Stomach smooth muscle (tissue), 2 donors: ENCODE results near the gene ARRB1.

Source experiments
- H3K27ac ChIP-seq: one replicate; pipeline ENCODE4 v1.7.0; 2013; ENCODE audit warnings: mild to moderate bottlenecking, low read length, inconsistent platforms
- H3K27me3 ChIP-seq, 2 donors: one replicate each; pipeline ENCODE4 v1.7.0; 2013; ENCODE audit warnings: low read length in 2 of 2; ENCODE audit not compliant: insufficient read depth in 2 of 2, control insufficient read depth in 1 of 2
- H3K36me3 ChIP-seq, 2 donors: one replicate each; pipeline ENCODE4 v1.7.0; 2013; ENCODE audit warnings: low read length in 2 of 2; ENCODE audit not compliant: control insufficient read depth in 2 of 2, insufficient read depth in 2 of 2
- H3K4me1 ChIP-seq: one replicate; pipeline ENCODE4 v1.7.0; 2013; ENCODE audit warnings: low read length; ENCODE audit not compliant: control insufficient read depth, insufficient read depth
- H3K4me3 ChIP-seq, 2 donors: one replicate each; pipeline ENCODE4 v1.7.0; 2013; ENCODE audit warnings: low read length in 2 of 2
- H3K9ac ChIP-seq, 2 donors: one replicate each; pipeline ENCODE4 v1.7.0; 2013; ENCODE audit warnings: low read length in 2 of 2, mild to moderate bottlenecking in 1 of 2
- H3K9me3 ChIP-seq, 2 donors: one replicate each; pipeline ENCODE4 v1.7.0; 2013; ENCODE audit warnings: low read length in 2 of 2; ENCODE audit not compliant: control insufficient read depth in 2 of 2
- donor health status: healthy.
- donor health status: Pancreatic carcinoma.

ARRB1 gene

DNA sequence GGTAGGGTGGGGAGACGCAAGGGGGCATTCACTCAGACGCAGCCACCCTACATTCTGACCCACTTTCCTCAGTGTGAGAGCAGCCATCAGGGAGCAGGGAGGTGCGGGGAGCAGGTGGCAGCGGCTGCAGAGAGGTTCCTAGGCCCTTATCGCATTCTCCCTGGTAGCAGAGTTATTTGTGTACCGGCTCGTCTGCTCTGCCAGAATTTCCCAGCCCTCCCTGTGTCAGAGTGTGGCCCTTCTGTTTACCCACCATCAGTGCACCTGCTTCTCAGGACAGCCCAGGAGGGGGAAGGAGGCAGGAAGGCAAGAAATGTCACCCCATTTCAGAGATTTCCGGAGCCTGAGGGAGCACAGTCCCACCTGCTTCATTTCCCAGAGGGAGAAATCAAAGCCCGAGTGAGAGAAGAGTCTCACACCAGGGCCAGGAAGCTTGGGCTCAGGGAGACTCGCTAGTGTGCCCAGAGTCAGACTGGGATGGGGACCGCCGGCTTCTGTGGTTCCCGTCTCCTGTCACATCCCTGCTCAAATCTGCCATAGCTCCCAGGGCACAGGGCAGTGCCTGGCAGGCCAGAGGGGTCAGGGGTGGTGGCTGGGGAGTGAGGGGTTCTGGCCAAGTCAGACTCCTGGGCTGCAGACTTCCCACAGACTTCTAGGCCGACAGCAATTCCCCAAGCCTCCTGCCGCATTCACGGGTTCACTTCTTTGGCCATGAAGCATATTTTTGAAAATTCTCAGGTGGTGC, 49.7 kb downstream of the ARRB1 start:
- peak overlapping the region; percentile 3 to 21 for H3K9ac ChIP-seq
- H3K27ac ChIP-seq, result peak overlapping the region; percentile 53
- H3K4me3 ChIP-seq, result peak overlapping the region in 1 of 2 donors; percentile 35

DNA sequence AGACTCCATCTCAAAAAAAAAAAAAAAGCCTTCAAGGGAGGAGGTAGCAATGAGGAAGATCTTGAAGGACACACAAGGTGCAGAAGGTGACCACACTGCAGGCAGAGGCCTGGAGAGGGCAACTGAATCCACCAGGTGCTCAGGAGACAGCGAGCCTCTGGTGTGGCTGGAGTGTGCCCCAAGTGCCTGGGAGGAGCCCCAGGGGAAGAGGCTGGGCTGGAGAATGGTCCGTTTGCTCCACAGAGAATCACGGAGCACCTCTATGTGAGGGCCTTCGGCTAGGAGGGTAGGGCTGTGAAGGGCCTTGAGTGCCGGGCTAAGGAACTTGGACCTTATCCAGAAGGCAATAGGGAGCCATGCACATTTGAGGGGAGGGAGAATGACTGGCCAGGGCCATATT, 50.3 kb downstream of the ARRB1 start:
- Histone ChIP-seq H3K4me1 (peaks cover 36% of the 10 kb centered on the region), H3K9me3 (no peaks in the 10 kb centered on the region), H3K9ac (peak overlapping the region in 1 of 2 donors; percentile 21), H3K36me3 (peaks cover 0 to under 1% of the 10 kb centered on the region in 2 donors), H3K27me3 (no peaks in the 10 kb centered on the region), H3K4me3 (peak overlapping the region in 1 of 2 donors; percentile 35), H3K27ac (peak overlapping the region; percentile 53)

More for the DNA sequence above, 49.7 kb downstream of the ARRB1 start:
- H3K4me1 ChIP-seq, result peaks cover 40% of the 10 kb centered on the region
- no peaks in the 10 kb centered on the region for H3K27me3 ChIP-seq
- peaks cover 0 to 3% of the 10 kb centered on the region in 2 donors for H3K36me3 ChIP-seq
- H3K9me3 ChIP-seq, result no peaks in the 10 kb centered on the region

DNA sequence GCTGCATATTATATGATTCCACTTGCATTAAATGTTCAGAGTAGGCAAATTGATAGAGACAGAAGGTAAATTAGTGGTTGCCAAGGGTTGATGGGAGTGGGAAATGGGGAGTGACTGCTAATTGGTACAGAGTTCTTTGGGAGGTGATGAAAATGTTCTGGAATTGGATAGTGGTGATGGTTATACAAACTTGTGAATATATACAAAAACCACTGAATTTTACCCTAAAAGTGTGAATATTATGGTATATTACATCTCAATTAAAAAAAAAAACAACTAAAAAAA, 52.5 kb downstream of the ARRB1 start:
- Histone ChIP-seq H3K27me3 (no peaks in the 10 kb centered on the region), H3K4me3 (no peak overlapping the region), H3K27ac (no peak overlapping the region), H3K4me1 (peaks cover 27% of the 10 kb centered on the region), H3K9me3 (no peaks in the 10 kb centered on the region), H3K36me3 (peaks cover 0 to 7% of the 10 kb centered on the region in 2 donors), H3K9ac (no peak overlapping the region)

GRCh38 chr11:75298191-75298975, 53.1 kb downstream of the ARRB1 start:
- no peak overlapping the region for H3K9ac ChIP-seq
- no peak overlapping the region for H3K4me3 ChIP-seq
- no peak overlapping the region for H3K27ac ChIP-seq
- peaks cover 26% of the 10 kb centered on the region for H3K4me1 ChIP-seq
- no peaks in the 10 kb centered on the region for H3K27me3 ChIP-seq
- H3K36me3 ChIP-seq, result peaks cover 0 to 9% of the 10 kb centered on the region in 2 donors
- H3K9me3 ChIP-seq, result no peaks in the 10 kb centered on the region

DNA sequence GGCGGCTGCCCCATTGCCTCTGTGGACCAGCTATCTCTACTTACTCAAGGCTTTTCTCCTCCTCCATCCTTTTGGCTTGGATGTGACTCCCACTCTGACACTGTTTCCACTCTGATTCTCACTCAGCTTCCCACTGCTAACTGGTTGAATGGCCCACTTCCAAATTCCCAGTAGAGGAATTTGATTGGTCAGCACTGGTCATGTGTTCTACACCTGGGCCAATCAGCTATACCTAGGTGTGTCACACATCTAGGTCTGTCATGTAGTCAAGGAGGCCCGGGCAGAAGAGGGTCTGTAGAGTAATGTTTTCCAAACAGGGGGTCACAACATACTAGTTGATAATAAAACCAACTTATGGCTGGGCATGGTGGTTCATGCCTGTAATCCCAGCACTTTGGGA, 57.6 kb downstream of the ARRB1 start:
- no peaks in the 10 kb centered on the region for H3K27me3 ChIP-seq
- H3K36me3 ChIP-seq, result peaks cover 4 to 19% of the 10 kb centered on the region in 2 donors
- H3K4me3 ChIP-seq, result no peak overlapping the region
- H3K9ac ChIP-seq, result no peak overlapping the region
- no peaks in the 10 kb centered on the region for H3K9me3 ChIP-seq
- H3K4me1 ChIP-seq, result peaks cover 24% of the 10 kb centered on the region
- H3K27ac ChIP-seq, result no peak overlapping the region

DNA sequence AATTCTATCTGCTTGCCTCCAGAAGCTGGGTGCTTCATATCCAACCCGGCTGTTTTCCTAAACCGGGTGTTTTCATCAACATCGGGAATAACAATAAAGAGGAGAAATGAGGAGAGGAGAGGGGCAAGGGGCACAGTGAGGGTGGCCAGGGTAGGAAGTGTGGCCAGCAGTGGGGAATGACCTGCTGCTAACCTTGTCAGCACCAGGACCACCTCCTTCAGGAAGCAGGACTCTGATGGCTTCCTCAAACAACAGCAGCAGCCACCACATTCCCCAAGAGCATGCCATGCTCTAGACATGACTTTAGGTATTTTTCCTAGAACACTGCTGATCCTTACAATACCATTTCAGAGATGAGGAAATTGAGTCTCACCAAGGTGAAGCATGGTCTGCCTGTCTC, 58.5 kb downstream of the ARRB1 start:
- Histone ChIP-seq H3K36me3 (peaks cover 4 to 19% of the 10 kb centered on the region in 2 donors), H3K9ac (no peak overlapping the region), H3K27me3 (no peaks in the 10 kb centered on the region), H3K4me1 (peaks cover 27% of the 10 kb centered on the region), H3K4me3 (no peak overlapping the region), H3K9me3 (no peaks in the 10 kb centered on the region), H3K27ac (no peak overlapping the region)

- Histone ChIP-seq H3K9me3 (no peaks in the 10 kb centered on the region), H3K27ac (no peak overlapping the region), H3K27me3 (no peaks in the 10 kb centered on the region), H3K4me1 (peaks cover 27% of the 10 kb centered on the region), H3K9ac (no peak overlapping the region), H3K4me3 (no peak overlapping the region), H3K36me3 (peaks cover 13 to 27% of the 10 kb centered on the region in 2 donors)
These were observed 59.7 kb downstream of the ARRB1 start for GRCh38 chr11:75291741-75292140.

DNA sequence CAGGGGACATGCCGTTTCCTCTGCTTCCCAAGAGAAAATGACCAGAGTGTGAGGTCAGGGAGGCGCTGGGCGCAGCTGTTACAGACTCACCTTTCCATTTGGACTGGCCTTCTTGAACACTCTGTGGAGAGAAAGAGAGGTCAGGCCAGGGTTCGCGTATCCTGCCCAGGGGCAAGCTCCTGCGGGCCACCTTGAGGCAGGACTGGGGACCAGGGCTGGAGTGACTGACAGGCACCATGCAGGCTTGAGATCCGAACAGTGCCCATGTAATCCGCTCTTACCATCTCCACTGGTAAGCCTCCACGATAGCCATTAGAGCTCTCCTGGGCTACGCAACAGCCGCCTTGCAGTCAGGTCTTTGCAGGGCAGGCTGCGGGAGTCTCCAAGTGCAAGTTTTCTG, 61.5 kb downstream of the ARRB1 start:
- Histone ChIP-seq H3K9ac (no peak overlapping the region), H3K9me3 (no peaks in the 10 kb centered on the region), H3K4me1 (peaks cover 25% of the 10 kb centered on the region), H3K36me3 (peaks cover 27 to 37% of the 10 kb centered on the region in 2 donors), H3K27ac (no peak overlapping the region), H3K4me3 (no peak overlapping the region), H3K27me3 (no peaks in the 10 kb centered on the region)

DNA sequence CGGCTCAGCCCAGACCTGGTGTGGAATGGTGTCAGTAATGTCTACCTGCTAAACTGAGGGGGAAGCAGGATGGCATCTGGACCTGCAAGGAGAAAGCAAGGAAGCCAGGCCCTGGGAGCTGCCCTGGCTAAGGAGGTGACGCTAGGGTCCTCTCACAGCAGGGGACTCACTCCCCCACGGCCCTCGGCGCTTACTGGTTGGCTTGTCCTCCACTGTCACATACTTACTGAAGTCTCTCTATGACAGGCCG, 62.0 kb downstream of the ARRB1 start:
- Histone ChIP-seq H3K36me3 (peaks cover 27 to 39% of the 10 kb centered on the region in 2 donors), H3K9me3 (no peaks in the 10 kb centered on the region), H3K27me3 (no peaks in the 10 kb centered on the region), H3K4me1 (peaks cover 25% of the 10 kb centered on the region), H3K27ac (no peak overlapping the region), H3K9ac (no peak overlapping the region), H3K4me3 (no peak overlapping the region)

DNA sequence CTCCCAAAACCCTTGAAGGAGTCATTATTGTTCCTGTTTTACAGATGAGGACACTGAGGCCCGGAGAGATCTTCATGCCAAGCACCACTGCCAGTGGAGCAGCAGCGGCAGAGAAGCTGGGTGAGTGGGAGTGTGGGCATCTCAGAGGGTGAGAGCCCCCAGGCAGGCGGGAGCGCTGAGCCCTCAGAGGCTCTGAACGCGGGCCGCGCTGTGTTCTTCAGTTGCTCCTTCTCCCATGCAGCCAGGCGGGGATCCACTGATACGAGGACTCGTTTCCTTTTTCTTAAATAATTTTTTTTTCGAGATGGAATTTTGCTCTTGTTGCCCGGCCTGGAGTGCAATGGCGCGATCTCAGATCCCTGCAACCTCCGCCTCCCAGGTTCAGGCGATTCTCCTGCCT, 63.9 kb downstream of the ARRB1 start:
- H3K36me3 ChIP-seq, result peaks cover 38 to 45% of the 10 kb centered on the region in 2 donors

DNA sequence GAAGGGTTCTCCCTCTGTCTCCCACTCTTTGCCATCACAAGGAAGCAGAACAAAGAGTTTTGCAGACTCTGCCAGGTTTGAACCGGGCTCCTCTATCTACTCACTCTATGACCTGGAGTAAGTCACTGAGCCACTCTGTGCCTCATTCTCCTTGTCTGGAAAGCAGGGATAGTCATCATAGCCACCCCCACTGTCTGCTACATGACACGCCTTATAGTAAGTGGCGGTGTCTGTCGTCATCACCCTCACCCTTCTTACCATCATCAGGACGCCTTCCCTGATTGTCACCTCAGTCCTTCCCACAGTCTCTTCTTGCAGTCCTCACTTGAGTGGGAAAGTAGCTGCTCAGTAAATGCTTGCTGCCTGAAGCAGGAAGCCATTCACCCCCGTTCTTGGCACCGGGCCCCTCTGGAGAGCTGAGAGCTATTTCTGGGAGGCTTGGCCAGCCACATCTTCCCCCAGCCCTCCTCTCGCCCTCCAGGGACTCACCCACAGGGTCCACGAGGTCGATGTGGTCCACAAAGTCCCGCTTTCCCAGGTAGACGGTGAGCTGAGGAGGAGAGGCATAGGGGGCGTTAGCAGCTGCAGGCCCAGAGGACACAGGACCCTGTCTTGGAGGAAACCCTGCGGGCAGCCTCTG, 64.5 kb downstream of the ARRB1 start:
- no peaks in the 10 kb centered on the region for H3K27me3 ChIP-seq
- H3K4me3 ChIP-seq, result no peak overlapping the region
- H3K36me3 ChIP-seq, result peaks cover 40 to 52% of the 10 kb centered on the region in 2 donors
- no peaks in the 10 kb centered on the region for H3K9me3 ChIP-seq
- H3K4me1 ChIP-seq, result peaks cover 14% of the 10 kb centered on the region
- H3K9ac ChIP-seq, result no peak overlapping the region
- no peak overlapping the region for H3K27ac ChIP-seq

More for the DNA sequence above, 63.9 kb downstream of the ARRB1 start:
- H3K4me3 ChIP-seq, result no peak overlapping the region
- H3K9ac ChIP-seq, result no peak overlapping the region
- H3K27ac ChIP-seq, result no peak overlapping the region
- no peaks in the 10 kb centered on the region for H3K27me3 ChIP-seq
- peaks cover 16% of the 10 kb centered on the region for H3K4me1 ChIP-seq
- no peaks in the 10 kb centered on the region for H3K9me3 ChIP-seq
